GM21786 (cell line): Measurements from ENCODE around the gene CHST3.
"Not testable (repeated sequence)": the region's sequence is repeated elsewhere in the genome, so short reads cannot be mapped to it uniquely, and the experiment has no call there.

Experiments used
- ATAC-seq: cut with Tn5 transposase; IDR thresholded peaks from one replicate; pipeline ENCODE4 v1.9.1; 2021; ENCODE audit not compliant: unreplicated experiment

Gene CHST3

GRCh38 chr10:72027498-72027897, 63.3 kb downstream of the CHST3 start:
- ATAC-seq = no peak

- no peak for ATAC-seq
These were observed 65.2 kb downstream of the CHST3 start for GRCh38 chr10:72029414-72029813.

GRCh38 chr10:72030762-72031543, 66.8 kb downstream of the CHST3 start:
- no peak for ATAC-seq

GRCh38 chr10:72031706-72032105, 67.5 kb downstream of the CHST3 start:
- ATAC-seq = no peak

- ATAC-seq = not testable (repeated sequence)
These were observed 68.4 kb downstream of the CHST3 start for GRCh38 chr10:72032409-72033162.

- ATAC-seq = no peak
These were observed 69.9 kb downstream of the CHST3 start for GRCh38 chr10:72034040-72034499.

- no peak for ATAC-seq
These were observed 70.6 kb downstream of the CHST3 start for GRCh38 chr10:72034761-72035160.

GRCh38 chr10:72035252-72035887, 71.2 kb downstream of the CHST3 start:
- no peak for ATAC-seq

- ATAC-seq = no peak
These were observed 73.1 kb downstream of the CHST3 start for GRCh38 chr10:72037266-72037665.

- no peak for ATAC-seq
These were observed 73.6 kb downstream of the CHST3 start for GRCh38 chr10:72037811-72038210.

GRCh38 chr10:72038458-72039001, 74.3 kb downstream of the CHST3 start:
- no peak for ATAC-seq

GRCh38 chr10:72039377-72039776, 75.2 kb downstream of the CHST3 start:
- ATAC-seq = no peak

GRCh38 chr10:72041491-72041890, 77.3 kb downstream of the CHST3 start:
- ATAC-seq = no peak

GRCh38 chr10:72043016-72043834, 79.0 kb downstream of the CHST3 start:
- no peak for ATAC-seq

- ATAC-seq = no peak
These were observed 80.3 kb downstream of the CHST3 start for GRCh38 chr10:72044417-72045041.

- no peak for ATAC-seq
These were observed 81.4 kb downstream of the CHST3 start for GRCh38 chr10:72045586-72045985.

GRCh38 chr10:72048450-72049124, 84.4 kb downstream of the CHST3 start:
- peak; percentile 48 for ATAC-seq

- ATAC-seq = no peak
These were observed 85.3 kb downstream of the CHST3 start for GRCh38 chr10:72049472-72049871.

- ATAC-seq = no peak
These were observed 86.0 kb downstream of the CHST3 start for GRCh38 chr10:72049969-72050781.
